Spleen (tissue), 11 donors: Measurements from ENCODE around the gene WHRN. TPM values are rescaled to one million over a fixed set of nuclear protein-coding genes. Genes with fewer than 3 reads are reported as not detected.

ENCODE experiments used
- DNase-seq: peaks from one replicate; pipeline ENCODE4 v3.0.0-alpha.2; 2020
- H3K27ac ChIP-seq, 8 donors: fragments of 200-600 bp; sonication (generic) in 7 of 8; 1 replicate in 4 of 8; 2 replicates in 4 of 8; pipeline versions ENCODE4 v1.5.0 to v1.8.0; 2016 to 2021; ENCODE audit warnings: inconsistent platforms in 4 of 8, mild to moderate bottlenecking in 4 of 8, moderate library complexity in 1 of 8
- H3K27me3 ChIP-seq, 7 donors: fragments of 200-600 bp; sonication (generic) in 6 of 7; replicated peaks in 1 of 7; 1 replicate in 4 of 7; 2 replicates in 3 of 7; pipeline versions ENCODE4 v1.5.0 to v1.8.0; 2016 to 2021; ENCODE audit warnings: inconsistent platforms in 3 of 7, mild to moderate bottlenecking in 1 of 7
- H3K36me3 ChIP-seq, 6 donors: fragments of 200-600 bp; sonication (generic) in 5 of 6; 1 replicate in 4 of 6; 2 replicates in 2 of 6; pipeline versions ENCODE4 v1.5.0 to v1.8.0; 2016 to 2021; ENCODE audit warnings: inconsistent platforms in 2 of 6
- H3K4me1 ChIP-seq, 6 donors: fragments of 200-600 bp; sonication (generic) in 5 of 6; 1 replicate in 3 of 6; 2 replicates in 3 of 6; pipeline versions ENCODE4 v1.5.0 to v1.8.0; 2016 to 2021; ENCODE audit warnings: inconsistent platforms in 3 of 6
- H3K4me3 ChIP-seq, 8 donors: fragments of 200-600 bp; sonication (generic) in 7 of 8; 1 replicate in 4 of 8; 2 replicates in 4 of 8; pipeline versions ENCODE4 v1.5.0 to v1.8.0; 2016 to 2021; ENCODE audit warnings: inconsistent platforms in 4 of 8, mild to moderate bottlenecking in 4 of 8, moderate library complexity in 2 of 8
- H3K9me3 ChIP-seq, 8 donors: fragments of 200-600 bp; sonication (generic) in 7 of 8; 1 replicate in 4 of 8; 2 replicates in 4 of 8; pipeline versions ENCODE4 v1.5.0 to v1.8.0; 2016 to 2021; ENCODE audit warnings: inconsistent platforms in 4 of 8
- CTCF ChIP-seq, 11 experiments: fragments of 200-600 bp in 7 of 11; fragments of 450-650 bp in 4 of 11; sonication (generic) in 4 of 11; IDR thresholded peaks in 8 of 11; conservative IDR thresholded peaks in 3 of 11; 1 replicate in 7 of 11; 2 replicates in 4 of 11; pipeline versions ENCODE4 v1.4.0 to v1.8.0; 2016 to 2021; ENCODE audit warnings: antibody characterized with exemption in 11 of 11, inconsistent platforms in 4 of 11, mild to moderate bottlenecking in 1 of 11
- POLR2A ChIP-seq, 3 donors: fragments of 450-650 bp; IDR thresholded peaks; one replicate each; pipeline ENCODE4 v1.5.1; 2017; ENCODE audit warnings: antibody characterized with exemption in 3 of 3, mild to moderate bottlenecking in 1 of 3
- POLR2AphosphoS5 ChIP-seq, 3 donors: sonication (generic); formaldehyde crosslinking; IDR thresholded peaks; one replicate each; pipeline ENCODE4 v1.5.1; 2017; ENCODE audit warnings: antibody characterized with exemption in 3 of 3
- WGBS, 5 donors: extraction: QIAGEN DNeasy Blood & Tissue Kit in 3 of 5; methylation state at CpG; one replicate each; pipeline versions ENCODE4 v1.1.5 to v1.1.7; 2013 to 2018; 5-methylcytosine and 5-hydroxymethylcytosine counted together
- intact Hi-C: fragments of 100-400 bp; cut with DNase I; formaldehyde crosslinking; loops from one replicate; pipeline ENCODE4 v1.15.0; 2023; ENCODE audit warnings: low total_unique reads
- polyA plus RNA-seq, 3 donors: library from polyadenylated mRNA; stranded (reverse); fragments of 200-250 nt; gene quantifications; one replicate each; pipeline ENCODE4 v1.2.1, GENCODE V29; 2013
- total RNA-seq, 7 donors: library from RNA; depleted of rRNA in 3 of 7; stranded (reverse); fragments of >200 nt in 3 of 7; fragmentation: NEBNext Ultra II Directional in 4 of 7; extraction: Animal tissue kit (Norgen Biotek cat#: 25700) in 4 of 7; gene quantifications; one replicate each; pipeline versions ENCODE4 v1.1.0 to v1.2.1, GENCODE V29; 2016 to 2021
- donor health status: healthy with polysubstance abuse.
- donor health status: DM: no; HTN: no; CAD: no; lungs with moderate emphysema.
- donor health status: DM: no; HTN: no; CAD: no.
- donor health status: Bipolar disorder and iron deficiency.
- donor health status: healthy.
- donor health status: DM: no; HTN: no; CAD: no.
- donor health status: DM: yes; HTN: yes; CAD: no.

The WHRN gene
- total and polyA plus RNA-seq, 10 donors: 3.7 to 51.6 (median 26.8) TPM

- no peaks in the 10 kb centered on the region for H3K27me3 ChIP-seq
- peaks cover 0 to 8% (median 3%) of the 10 kb centered on the region in 6 donors for H3K4me1 ChIP-seq
- H3K9me3 ChIP-seq: peaks cover 0 to 5% (median 0%) of the 10 kb centered on the region in 8 donors
- H3K27ac ChIP-seq: no peak overlapping the region
- intact Hi-C loops: no loop called here
- no peak for TF ChIP-seq CTCF (IDR thresholded peaks at IDR 0.05 in 8 of 11, conservative IDR thresholded peaks at IDR 0.05 in 3 of 11)
- TF ChIP-seq POLR2A (IDR thresholded peaks at IDR 0.05): no peak
- TF ChIP-seq POLR2AphosphoS5 (IDR thresholded peaks at IDR 0.05): no peak
- 72 to 75% (median 74%) methylated on average over 5 of the region's 5 CpGs for WGBS, 5 donors
- peaks cover 0 to 4% (median 0%) of the 10 kb centered on the region in 6 donors for H3K36me3 ChIP-seq
- no peak overlapping the region for H3K4me3 ChIP-seq
- DNase-seq: no peak
Observed at GRCh38 chr9:114462791-114463190, 42.5 kb downstream of the WHRN start.

- peaks cover 0 to 4% (median 0%) of the 10 kb centered on the region in 6 donors for H3K36me3 ChIP-seq
- 55 to 62% (median 59%) methylated on average over 4 of the region's 4 CpGs for WGBS, 5 donors
- TF ChIP-seq POLR2A (IDR thresholded peaks at IDR 0.05): no peak
- no peak for TF ChIP-seq CTCF (IDR thresholded peaks at IDR 0.05 in 8 of 11, conservative IDR thresholded peaks at IDR 0.05 in 3 of 11)
- TF ChIP-seq POLR2AphosphoS5 (IDR thresholded peaks at IDR 0.05): no peak
- no peak for DNase-seq
- intact Hi-C loops: no loop called here
- no peaks in the 10 kb centered on the region for H3K27me3 ChIP-seq
- no peak overlapping the region for H3K27ac ChIP-seq
- no peak overlapping the region for H3K4me3 ChIP-seq
- H3K4me1 ChIP-seq: peaks cover 0 to 8% (median 3%) of the 10 kb centered on the region in 6 donors
- H3K9me3 ChIP-seq: peaks cover 0 to 5% (median 0%) of the 10 kb centered on the region in 8 donors
Observed at GRCh38 chr9:114461468-114461867, 43.8 kb downstream of the WHRN start.

GRCh38 chr9:114460513-114461199, 44.6 kb downstream of the WHRN start:
- H3K27ac ChIP-seq: no peak overlapping the region
- peaks cover 0 to 5% (median 0%) of the 10 kb centered on the region in 8 donors for H3K9me3 ChIP-seq
- H3K4me3 ChIP-seq: no peak overlapping the region
- no peak for TF ChIP-seq POLR2AphosphoS5 (IDR thresholded peaks at IDR 0.05)
- no peaks in the 10 kb centered on the region for H3K27me3 ChIP-seq
- H3K4me1 ChIP-seq: peaks cover 0 to 8% (median under 1%) of the 10 kb centered on the region in 6 donors
- DNase-seq: no peak
- 53 to 60% (median 57%) methylated on average over 8 of the region's 8 CpGs for WGBS, 5 donors
- peaks cover 0 to 4% (median 0%) of the 10 kb centered on the region in 6 donors for H3K36me3 ChIP-seq
- intact Hi-C loops: no loop called here

GRCh38 chr9:114459464-114459863, 45.8 kb downstream of the WHRN start:
- no peak for DNase-seq
- intact Hi-C loops: no loop called here
- 69 to 90% (median 76%) methylated on average over 4 to 5 of the region's 5 CpGs for WGBS, 5 donors

More at GRCh38 chr9:114459464-114459863, 45.8 kb downstream of the WHRN start:
- H3K4me1 ChIP-seq: peaks cover 0 to 8% (median 0%) of the 10 kb centered on the region in 6 donors
- no peak overlapping the region for H3K4me3 ChIP-seq
- TF ChIP-seq CTCF (IDR thresholded peaks at IDR 0.05 in 8 of 11, conservative IDR thresholded peaks at IDR 0.05 in 3 of 11) (no peak), POLR2AphosphoS5 (IDR thresholded peaks at IDR 0.05) (no peak), POLR2A (IDR thresholded peaks at IDR 0.05) (no peak)
- peaks cover 0 to 4% (median 0%) of the 10 kb centered on the region in 8 donors for H3K9me3 ChIP-seq
- H3K36me3 ChIP-seq: peaks cover 0 to 3% (median 0%) of the 10 kb centered on the region in 6 donors
- no peak overlapping the region for H3K27ac ChIP-seq
- H3K27me3 ChIP-seq: no peaks in the 10 kb centered on the region
